IMR-90 (cell line): ENCODE measurements around the gene NCS1. TPM values are rescaled to one million over a fixed set of nuclear protein-coding genes. Genes with fewer than 3 reads are reported as not detected.

Experiments used
- ATAC-seq: fragments of 200-7000 bp; cut with Tn5 transposase; 2 replicates; pipeline ENCODE4 v1.9.1; 2020; ENCODE audit warnings: low read depth, mild to moderate bottlenecking, moderate library complexity
- BruUV-seq: library from RNA; stranded (reverse); fragments of 400-500 nt; replicated peaks from 2 replicates; lab custom pipeline; 2021; lab: Mats Ljungman, UMichigan
- CTCF ChIA-PET: fragments of 300-600 bp; formaldehyde crosslinking; extraction: SDS; loops from one replicate; lab custom pipeline; 2021; ENCODE audit warnings: antibody characterized with exemption; lab: Yijun Ruan, JAX
- POLR2A ChIA-PET: fragments of 300-600 bp; sonication (Branson Sonifier 250); formaldehyde crosslinking; loops from one replicate; lab custom pipeline; 2022; ENCODE audit warnings: antibody characterized with exemption; ENCODE audit not compliant: unreplicated experiment; lab: Charles Lee
- DNase-seq: peaks from one replicate; pipeline ENCODE4 v3.0.0; 2013
- H2AFZ ChIP-seq: replicated peaks from 2 replicates; pipeline ENCODE3; 2013; ENCODE audit warnings: low read length, mild to moderate bottlenecking; ENCODE audit not compliant: poor library complexity
- H2AK5ac ChIP-seq: 2 replicates; pipeline ENCODE4 v1.6.1; 2013; ENCODE audit warnings: low read depth, low read length, inconsistent platforms
- H2AK9ac ChIP-seq: replicated peaks from 2 replicates; pipeline ENCODE3; 2013; ENCODE audit warnings: mild to moderate bottlenecking, low read depth, low read length, moderate library complexity; ENCODE audit not compliant: poor library complexity
- H2BK120ac ChIP-seq: 2 replicates; pipeline ENCODE4 v1.6.1; 2013; ENCODE audit warnings: low read depth, low read length, inconsistent platforms
- H2BK15ac ChIP-seq: 3 replicates; pipeline ENCODE4 v1.6.1; 2013; ENCODE audit warnings: low read depth, low read length, inconsistent platforms
- H2BK20ac ChIP-seq: 2 replicates; pipeline ENCODE4 v1.6.1; 2013; ENCODE audit warnings: low read depth, mild to moderate bottlenecking, inconsistent platforms, low read length, moderate library complexity
- H2BK5ac ChIP-seq: 2 replicates; pipeline ENCODE4 v1.6.1; 2013; ENCODE audit warnings: mild to moderate bottlenecking, low read depth, low read length, inconsistent platforms; ENCODE audit not compliant: poor library complexity, severe bottlenecking
- H3K14ac ChIP-seq: replicated peaks from 2 replicates; pipeline ENCODE4 v1.6.1; 2013; ENCODE audit warnings: low read depth, low read length, inconsistent platforms
- H3K18ac ChIP-seq: 2 replicates; pipeline ENCODE4 v1.6.1; 2013; ENCODE audit warnings: low read depth, low read length, control low read depth
- H3K23ac ChIP-seq: 2 replicates; pipeline ENCODE4 v1.6.1; 2013; ENCODE audit warnings: low read depth, low read length, inconsistent platforms
- H3K27ac ChIP-seq: 2 replicates; pipeline ENCODE4 v1.5.1; 2013; ENCODE audit warnings: mild to moderate bottlenecking, control low read depth, low read length; ENCODE audit not compliant: insufficient read depth
- H3K27me3 ChIP-seq: 2 replicates; pipeline ENCODE4 v1.6.1; 2013; ENCODE audit warnings: low read length; ENCODE audit not compliant: control insufficient read depth, insufficient read depth
- H3K36me3 ChIP-seq: 2 replicates; pipeline ENCODE4 v1.6.1; 2013; ENCODE audit warnings: low read length, mixed read lengths; ENCODE audit not compliant: control insufficient read depth, insufficient read depth
- H3K4ac ChIP-seq: 2 replicates; pipeline ENCODE4 v1.6.1; 2013; ENCODE audit warnings: low read depth, low read length, inconsistent platforms
- H3K4me1 ChIP-seq: 2 replicates; pipeline ENCODE4 v1.6.1; 2013; ENCODE audit warnings: low read length, mixed read lengths; ENCODE audit not compliant: control insufficient read depth, insufficient read depth
- H3K4me2 ChIP-seq: 2 replicates; pipeline ENCODE4 v1.6.1; 2013; ENCODE audit warnings: low read depth, mild to moderate bottlenecking, control low read depth, low read length, moderate library complexity
- H3K4me3 ChIP-seq: 2 replicates; pipeline ENCODE4 v1.5.1; 2013; ENCODE audit warnings: low read depth, mild to moderate bottlenecking, control low read depth, low read length, moderate library complexity; ENCODE audit not compliant: insufficient read depth
- H3K56ac ChIP-seq: 2 replicates; pipeline ENCODE4 v1.6.1; 2013; ENCODE audit warnings: low read length, inconsistent platforms; ENCODE audit not compliant: insufficient read depth; ENCODE audit errors: extremely low read depth
- H3K79me1 ChIP-seq, 2 experiments: 2 replicates each; pipeline ENCODE4 v1.6.1; 2013; ENCODE audit warnings: low read length in 2 of 2, inconsistent platforms in 1 of 2, low read depth in 1 of 2
- H3K9ac ChIP-seq: 2 replicates; pipeline ENCODE4 v1.6.1; 2013; ENCODE audit warnings: low read depth, low read length, control low read depth
- H3K9me1 ChIP-seq: 2 replicates; pipeline ENCODE4 v1.6.1; 2013; ENCODE audit warnings: low read length, inconsistent platforms; ENCODE audit not compliant: insufficient read depth
- H3K9me3 ChIP-seq: 2 replicates; pipeline ENCODE4 v1.6.1; 2013; ENCODE audit warnings: low read length; ENCODE audit not compliant: control insufficient read depth, insufficient read depth
- H4K20me1 ChIP-seq: 2 replicates; pipeline ENCODE4 v1.6.1; 2013; ENCODE audit warnings: low read length, inconsistent platforms; ENCODE audit not compliant: insufficient read depth
- H4K5ac ChIP-seq: 2 replicates; pipeline ENCODE4 v1.6.1; 2013; ENCODE audit warnings: mild to moderate bottlenecking, low read depth, low read length, control low read depth
- H4K8ac ChIP-seq, 2 experiments: 2 replicates each; pipeline ENCODE4 v1.6.1; 2013; ENCODE audit warnings: low read depth in 2 of 2, low read length in 2 of 2, control low read depth in 1 of 2, inconsistent platforms in 1 of 2
- H4K91ac ChIP-seq: 2 replicates; pipeline ENCODE4 v1.6.1; 2013; ENCODE audit warnings: low read depth, low read length, inconsistent platforms; ENCODE audit not compliant: insufficient read depth
- BHLHE40 ChIP-seq: fragments of 150-350 bp; IDR thresholded peaks from 2 replicates; pipeline ENCODE4 v1.6.1; 2016; ENCODE audit warnings: mild to moderate bottlenecking, low read depth, low read length
- FOS ChIP-seq: fragments of 150-350 bp; IDR thresholded peaks from 2 replicates; pipeline ENCODE4 v1.6.1; 2016; ENCODE audit warnings: low read depth, low read length
- MAFK ChIP-seq: IDR thresholded peaks from 2 replicates; pipeline ENCODE4 v1.6.1; 2012; ENCODE audit warnings: low read depth, low read length, improper control_type of control experiment
- MAZ ChIP-seq: IDR thresholded peaks from 2 replicates; pipeline ENCODE4 v1.6.1; 2012; ENCODE audit warnings: low read depth, mild to moderate bottlenecking, low read length, improper control_type of control experiment, moderate library complexity, borderline replicate concordance
- POLR2A ChIP-seq: IDR thresholded peaks from 2 replicates; pipeline ENCODE4 v1.6.1; 2012; ENCODE audit warnings: mild to moderate bottlenecking, low read depth, low read length
- SMC3 ChIP-seq: fragments of 150-350 bp; IDR thresholded peaks from 2 replicates; pipeline ENCODE4 v1.6.1; 2016; ENCODE audit warnings: low read depth, mild to moderate bottlenecking, antibody characterized with exemption, low read length, moderate library complexity
- USF2 ChIP-seq: fragments of 150-350 bp; IDR thresholded peaks from 2 replicates; pipeline ENCODE4 v1.6.1; 2017; ENCODE audit warnings: mild to moderate bottlenecking, antibody characterized with exemption, low read length, low read depth
- WGBS, 2 experiments: methylation state at CpG; one replicate each; pipeline versions ENCODE4 v1.1.5 to v1.1.7; 2013; ENCODE audit warnings: missing lambda C conversion rate in 2 of 2; ENCODE audit not compliant: insufficient read length in 1 of 2; ENCODE audit errors: extremely low coverage in 2 of 2; 5-methylcytosine and 5-hydroxymethylcytosine counted together
- dilution Hi-C: fragments of 300-500 bp; cut with HindIII; formaldehyde crosslinking; loops from one replicate; pipeline ENCODE4 v1.14.3; 2018; ENCODE audit warnings: low sequenced_read_pairs; ENCODE audit not compliant: unreplicated experiment
- in situ Hi-C: fragments of 300-500 bp; cut with MboI; formaldehyde crosslinking; loops from 3 replicates; pipeline ENCODE4 v1.14.3; 2019; ENCODE audit warnings: low sequenced_read_pairs, inconsistent platforms, mixed read lengths
- intact Hi-C: fragments of 100-400 bp; cut with micrococcal nuclease; formaldehyde crosslinking; loops from 2 replicates; pipeline ENCODE4 v1.10.0; 2022
- polyA plus RNA-seq, 3 experiments: library from polyadenylated mRNA; depleted of rRNA; stranded (reverse); fragments of >200 nt; gene quantifications; 2 replicates each; pipeline ENCODE4 v1.2.3, GENCODE V29; 2012; ENCODE audit warnings: low replicate concordance in 1 of 3
- total RNA-seq: library from RNA; depleted of rRNA; stranded (reverse); fragments of >200 nt; gene quantifications from 2 replicates; pipeline ENCODE4 v1.2.3, GENCODE V29; 2012

NCS1 gene
- total and polyA plus RNA-seq, 2 of the 4 experiments (the other 2 are of a cell fraction), result 41.0 to 60.5 TPM

GRCh38 chr9:130236436-130236985 lies 64.3 kb downstream of the NCS1 start:
- dilution Hi-C loops, result loop anchor here (25.0 kb wide), 1 partner anchor 124 kb away; no protein-coding TSS in a partner anchor
- no peak overlapping the region for H4K5ac ChIP-seq
- WGBS, 2 experiments, result 60% methylated on average over 1 of the region's 10 CpGs; no CpG with 5 or more reads in 1 of the 2 experiments
- no peak overlapping the region for H2BK120ac ChIP-seq
- CTCF ChIA-PET, result interaction anchor here (1.2 kb wide), 1 partner anchor 129 kb away, joined by 7 read pairs; no protein-coding TSS in a partner anchor
- ATAC-seq (no peak), DNase-seq (no peak)
- no peaks in the 10 kb centered on the region for H3K27me3 ChIP-seq
- no peak overlapping the region for H3K14ac ChIP-seq
- H3K4me2 ChIP-seq, result no peak overlapping the region
- peak overlapping the region; percentile 23 for H2AK5ac ChIP-seq
- intact Hi-C loops, result loop anchor here (1.0 to 10.0 kb wide), 4 partner anchors 64 to 352 kb away; partner anchors contain the start of gene NCS1
- H3K9ac ChIP-seq, result no peak overlapping the region
- H3K4me3 ChIP-seq, result no peak overlapping the region
- no peak overlapping the region for H2AFZ ChIP-seq
- H3K56ac ChIP-seq, result no peak overlapping the region
- no peak overlapping the region for H2BK15ac ChIP-seq
- no peak overlapping the region for H2BK5ac ChIP-seq
- no peak overlapping the region for H3K18ac ChIP-seq
- peaks cover 8% of the 10 kb centered on the region for H3K4me1 ChIP-seq
- TF ChIP-seq POLR2A (no peak), USF2 (no peak), MAFK (no peak), FOS (no peak), BHLHE40 (no peak), MAZ (no peak), SMC3 (no peak)
- H3K27ac ChIP-seq, result no peak overlapping the region
- no peak overlapping the region for H3K4ac ChIP-seq
- peaks cover 22% of the 10 kb centered on the region; the same call in 1 of the 2 replicates for H4K20me1 ChIP-seq
- no TSS peak for BruUV-seq
- H2AK9ac ChIP-seq, result peak overlapping the region; percentile 60
- H3K23ac ChIP-seq, result no peak overlapping the region
- no peak overlapping the region for H4K8ac ChIP-seq
- H2BK20ac ChIP-seq, result no peak overlapping the region
- in situ Hi-C loops, result loop anchor here (25.0 kb wide), 1 partner anchor 124 kb away; no protein-coding TSS in a partner anchor
- H3K36me3 ChIP-seq, result peaks cover 23% of the 10 kb centered on the region
- peaks cover 19% of the 10 kb centered on the region for H3K9me1 ChIP-seq
- POLR2A ChIA-PET, result no interaction called here
- H3K9me3 ChIP-seq, result no peaks in the 10 kb centered on the region
- no peak overlapping the region for H4K91ac ChIP-seq
- H3K79me1 ChIP-seq, result peaks cover 0 to 16% of the 10 kb centered on the region in 2 experiments; a peak in 2 of 4 replicates
